ENCODE data around the gene DNAH12.

DNA sequence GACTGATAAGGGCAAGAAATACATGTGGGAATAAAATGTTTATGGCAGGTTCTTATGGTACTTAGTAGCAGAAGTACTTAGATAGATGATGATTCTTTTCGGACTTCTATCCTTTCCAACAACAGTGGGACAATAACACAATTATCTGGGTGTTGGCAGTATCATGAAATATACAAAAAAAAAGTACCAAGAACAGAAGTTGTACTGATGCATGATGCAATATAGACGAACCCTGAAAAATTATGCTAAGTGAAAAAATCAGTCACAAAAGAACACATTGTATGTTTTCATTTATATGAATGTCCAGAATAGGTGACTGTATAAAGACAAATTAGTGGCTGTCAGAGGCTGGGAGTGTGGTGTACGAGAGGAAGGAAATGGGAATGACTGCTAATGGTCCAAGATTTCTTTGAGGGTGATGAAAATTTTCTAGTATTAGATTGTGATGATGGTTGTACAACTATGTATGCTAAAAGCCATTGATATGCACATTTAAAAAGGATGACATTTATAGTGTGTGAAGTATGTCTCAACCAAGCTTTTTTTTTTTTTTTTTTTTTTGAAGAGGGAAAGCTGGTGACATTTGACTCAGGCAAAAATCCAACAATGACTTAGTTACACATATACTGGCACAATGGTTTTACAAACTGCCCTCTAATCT is 32.0 kb upstream of the DNAH12 start:
- TF ChIP-seq POLR2AphosphoS5 (IDR thresholded peaks at IDR 0.05) = no peak
- TF ChIP-seq, protein P1, sequence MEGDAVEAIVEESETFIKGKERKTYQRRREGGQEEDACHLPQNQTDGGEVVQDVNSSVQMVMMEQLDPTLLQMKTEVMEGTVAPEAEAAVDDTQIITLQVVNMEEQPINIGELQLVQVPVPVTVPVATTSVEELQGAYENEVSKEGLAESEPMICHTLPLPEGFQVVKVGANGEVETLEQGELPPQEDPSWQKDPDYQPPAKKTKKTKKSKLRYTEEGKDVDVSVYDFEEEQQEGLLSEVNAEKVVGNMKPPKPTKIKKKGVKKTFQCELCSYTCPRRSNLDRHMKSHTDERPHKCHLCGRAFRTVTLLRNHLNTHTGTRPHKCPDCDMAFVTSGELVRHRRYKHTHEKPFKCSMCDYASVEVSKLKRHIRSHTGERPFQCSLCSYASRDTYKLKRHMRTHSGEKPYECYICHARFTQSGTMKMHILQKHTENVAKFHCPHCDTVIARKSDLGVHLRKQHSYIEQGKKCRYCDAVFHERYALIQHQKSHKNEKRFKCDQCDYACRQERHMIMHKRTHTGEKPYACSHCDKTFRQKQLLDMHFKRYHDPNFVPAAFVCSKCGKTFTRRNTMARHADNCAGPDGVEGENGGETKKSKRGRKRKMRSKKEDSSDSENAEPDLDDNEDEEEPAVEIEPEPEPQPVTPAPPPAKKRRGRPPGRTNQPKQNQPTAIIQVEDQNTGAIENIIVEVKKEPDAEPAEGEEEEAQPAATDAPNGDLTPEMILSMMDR (IDR thresholded peaks at IDR 0.05) = no peak
